OCI-LY7 (cell line): Measurements from ENCODE around the gene DDX10.

Source experiments
- CTCF ChIP-seq: fragments of 200-600 bp; sonication (generic); conservative IDR thresholded peaks from 2 replicates; pipeline ENCODE4 v1.5.1; 2014; ENCODE audit warnings: mild to moderate bottlenecking, antibody characterized with exemption, low read length, moderate library complexity, mixed read lengths
- EZH2phosphoT487 ChIP-seq: fragments of 200-600 bp; sonication (generic); IDR thresholded peaks from 2 replicates; pipeline ENCODE4 v1.6.1; 2018; ENCODE audit warnings: low read depth, borderline replicate concordance, mild to moderate bottlenecking, mixed run types, antibody characterized with exemption, low read length, moderate library complexity, mixed read lengths

- TF ChIP-seq CTCF: no peak
- TF ChIP-seq EZH2phosphoT487: no peak
Measured at GRCh38 chr11:108635106-108635505, 29.8 kb upstream of the DDX10 start.
